CD4-positive, alpha-beta T cell (primary cell): ENCODE data around the gene TMEM26. TPM values are rescaled to one million over a fixed set of nuclear protein-coding genes. Genes with fewer than 3 reads are reported as not detected.

Experiments used
- ATAC-seq: fragments of 200-7000 bp; cut with Tn5 transposase; one replicate; pipeline ENCODE4 v1.10.0; 2022; ENCODE audit warnings: mild to moderate bottlenecking; ENCODE audit not compliant: poor library complexity
- CTCF ChIA-PET: fragments of 350-600 bp; sonication (Branson Sonifier 250); formaldehyde crosslinking; loops from one replicate; lab custom pipeline; 2021; ENCODE audit warnings: antibody characterized with exemption, inconsistent platforms; lab: Charles Lee
- POLR2A ChIA-PET: fragments of 350-600 bp; sonication (Branson Sonifier 250); formaldehyde crosslinking; loops from one replicate; lab custom pipeline; 2021; ENCODE audit warnings: antibody characterized with exemption, inconsistent platforms; lab: Charles Lee
- DNase-seq, 14 experiments: peaks; one replicate each; pipeline ENCODE4 v3.0.0-alpha.2; 2013 to 2020; ENCODE audit warnings: mixed read lengths in 2 of 14
- H3K27ac ChIP-seq, 2 donors: one replicate each; pipeline versions ENCODE4 v1.5.1 to v1.7.0; 2013; ENCODE audit warnings: low read length in 2 of 2, low read depth in 1 of 2, mild to moderate bottlenecking in 1 of 2
- H3K27me3 ChIP-seq, 2 experiments: 1 replicate in 1 of 2; 2 replicates in 1 of 2; pipeline versions ENCODE4 v1.6.1 to v1.7.0; 2013; ENCODE audit warnings: low read length in 2 of 2, control low read depth in 1 of 2, mild to moderate bottlenecking in 1 of 2, moderate library complexity in 1 of 2; ENCODE audit not compliant: insufficient read depth in 2 of 2, control insufficient read depth in 1 of 2
- H3K36me3 ChIP-seq: one replicate; pipeline ENCODE4 v1.6.1; 2013; ENCODE audit warnings: low read length, control low read depth; ENCODE audit not compliant: insufficient read depth
- H3K4me1 ChIP-seq: one replicate; pipeline ENCODE4 v1.6.1; 2013; ENCODE audit warnings: low read length, control low read depth; ENCODE audit not compliant: insufficient read depth
- H3K4me3 ChIP-seq: one replicate; pipeline ENCODE4 v1.5.1; 2013; ENCODE audit warnings: mild to moderate bottlenecking, low read length, moderate library complexity
- H3K9me3 ChIP-seq, 2 experiments: 1 replicate in 1 of 2; 2 replicates in 1 of 2; pipeline versions ENCODE4 v1.6.1 to v1.7.0; 2013; ENCODE audit warnings: low read length in 2 of 2, mild to moderate bottlenecking in 2 of 2, control low read depth in 1 of 2, moderate library complexity in 1 of 2; ENCODE audit not compliant: control insufficient read depth in 1 of 2, insufficient read depth in 1 of 2
- H3K27ac Mint-ChIP-seq: one replicate; pipeline ENCODE4 v1.8.0; 2020; ENCODE audit warnings: mixed read lengths
- H3K27me3 Mint-ChIP-seq: one replicate; pipeline ENCODE4 v1.8.0; 2021; ENCODE audit warnings: mixed read lengths
- H3K36me3 Mint-ChIP-seq: one replicate; pipeline ENCODE4 v1.8.0; 2021; ENCODE audit warnings: low read depth, mixed read lengths
- H3K4me1 Mint-ChIP-seq: one replicate; pipeline ENCODE4 v1.8.0; 2021; ENCODE audit warnings: low read depth, mixed read lengths
- H3K4me3 Mint-ChIP-seq: one replicate; pipeline ENCODE4 v1.8.0; 2020; ENCODE audit warnings: mild to moderate bottlenecking, mixed read lengths
- H3K9me3 Mint-ChIP-seq: one replicate; pipeline ENCODE4 v1.8.0; 2020; ENCODE audit warnings: mixed read lengths
- CTCF ChIP-seq: fragments of 200-600 bp; IDR thresholded peaks from one replicate; pipeline ENCODE4 v1.8.0; 2022; ENCODE audit warnings: antibody characterized with exemption, mild to moderate bottlenecking
- intact Hi-C, 2 experiments: fragments of 100-400 bp; cut with DNase I in 1 of 2; cut with micrococcal nuclease in 1 of 2; formaldehyde crosslinking; loops; one replicate each; pipeline versions ENCODE4 v1.15.1 to v1.9.0; 2023 to 2025; cut with DNase I, micrococcal nuclease
- total RNA-seq, 174 experiments: library from RNA in 2 of 174; stranded (reverse) in 2 of 174; gene quantifications; one replicate each; pipeline ENCODE4 v1.2.3 and lab custom pipeline; 2021 to 2026

The TMEM26 gene
- total RNA-seq, 2 experiments from 2014 or later: not detected

GRCh38 chr10:61456095-61456789 lies 3.1 kb upstream of the TMEM26 start:
- Histone ChIP-seq H3K4me3 (no peak overlapping the region), H3K9me3 (peaks cover 0 to 13% of the 10 kb centered on the region in 2 experiments), H3K27ac (no peak overlapping the region), H3K4me1 (peaks cover 14% of the 10 kb centered on the region), H3K27me3 (peaks cover 16 to 23% of the 10 kb centered on the region in 2 experiments), H3K36me3 (no peaks in the 10 kb centered on the region)
- ChIA-PET POLR2A (no interaction called here), CTCF (no interaction called here)
- H3K9me3 Mint-ChIP-seq: peaks cover 1% of the 10 kb centered on the region
- H3K36me3 Mint-ChIP-seq: no peaks in the 10 kb centered on the region
- H3K27ac Mint-ChIP-seq: no peak overlapping the region
- TF ChIP-seq CTCF: no peak
- DNase-seq: no peak
- intact Hi-C loops: no loop called here
- H3K27me3 Mint-ChIP-seq: peaks cover 30% of the 10 kb centered on the region
- H3K4me1 Mint-ChIP-seq: peaks cover 13% of the 10 kb centered on the region
- no peak overlapping the region for H3K4me3 Mint-ChIP-seq
- no peak for ATAC-seq

GRCh38 chr10:61455656-61456055 lies 2.5 kb upstream of the TMEM26 start:
- Histone ChIP-seq H3K27ac (no peak overlapping the region), H3K36me3 (no peaks in the 10 kb centered on the region), H3K9me3 (peaks cover 0 to 13% of the 10 kb centered on the region in 2 experiments), H3K27me3 (peaks cover 16 to 28% of the 10 kb centered on the region in 2 experiments), H3K4me1 (peaks cover 14% of the 10 kb centered on the region), H3K4me3 (no peak overlapping the region)
- ChIA-PET POLR2A (no interaction called here), CTCF (no interaction called here)
- Mint-ChIP-seq H3K27me3 (peaks cover 34% of the 10 kb centered on the region), H3K4me3 (no peak overlapping the region), H3K4me1 (peaks cover 13% of the 10 kb centered on the region), H3K36me3 (no peaks in the 10 kb centered on the region), H3K9me3 (no peaks in the 10 kb centered on the region), H3K27ac (no peak overlapping the region)
- intact Hi-C loops: no loop called here
- no peak for TF ChIP-seq CTCF
- ATAC-seq (no peak), DNase-seq (no peak)

- H3K9me3 ChIP-seq: peaks cover 0 to 13% of the 10 kb centered on the region in 2 experiments
- DNase-seq: no peak
- CTCF ChIA-PET: no interaction called here
- ATAC-seq: no peak
- no peaks in the 10 kb centered on the region for H3K9me3 Mint-ChIP-seq
- H3K4me1 Mint-ChIP-seq: peaks cover 13% of the 10 kb centered on the region
- intact Hi-C loops: no loop called here
- peaks cover 16 to 28% of the 10 kb centered on the region in 2 experiments for H3K27me3 ChIP-seq
- H3K27me3 Mint-ChIP-seq: peaks cover 34% of the 10 kb centered on the region
- H3K4me3 ChIP-seq: no peak overlapping the region
- POLR2A ChIA-PET: no interaction called here
- no peaks in the 10 kb centered on the region for H3K36me3 Mint-ChIP-seq
- no peak overlapping the region for H3K27ac Mint-ChIP-seq
- H3K36me3 ChIP-seq: no peaks in the 10 kb centered on the region
- H3K27ac ChIP-seq: no peak overlapping the region
- no peak for TF ChIP-seq CTCF
- H3K4me3 Mint-ChIP-seq: no peak overlapping the region
- H3K4me1 ChIP-seq: peaks cover 14% of the 10 kb centered on the region
These were observed 1.4 kb upstream of the TMEM26 start for GRCh38 chr10:61454541-61454940.
